HG03342 (cell line): ENCODE measurements around the gene SYCE1L.
"Not testable (repeated sequence)": the region's sequence is repeated elsewhere in the genome, so short reads cannot be mapped to it uniquely, and the experiment has no call there.

Experiments
- ATAC-seq: cut with Tn5 transposase; IDR thresholded peaks from one replicate; pipeline ENCODE4 v1.9.1; 2021; ENCODE audit warnings: mild to moderate bottlenecking, moderate library complexity; ENCODE audit not compliant: unreplicated experiment

SYCE1L gene

GRCh38 chr16:77197747-77198146 is 1.5 kb upstream of the SYCE1L start:
- no peak for ATAC-seq

GRCh38 chr16:77206533-77206932 is 7.3 kb downstream of the SYCE1L start:
- no peak for ATAC-seq

GRCh38 chr16:77207030-77207429 is 7.8 kb downstream of the SYCE1L start:
- ATAC-seq, result no peak

- ATAC-seq, result no peak
These were observed 9.2 kb downstream of the SYCE1L start for GRCh38 chr16:77208382-77208781.

GRCh38 chr16:77211880-77212740 is 12.9 kb downstream of the SYCE1L start:
- ATAC-seq, result peak; percentile 60

- peak; percentile 64 for ATAC-seq
These were observed 13.7 kb downstream of the SYCE1L start for GRCh38 chr16:77212741-77213541.

GRCh38 chr16:77213542-77214106 is 14.4 kb downstream of the SYCE1L start:
- ATAC-seq, result no peak

GRCh38 chr16:77214411-77215138 is 15.4 kb downstream of the SYCE1L start:
- no peak for ATAC-seq

GRCh38 chr16:77219437-77219836 is 20.2 kb downstream of the SYCE1L start:
- no peak for ATAC-seq

- no peak for ATAC-seq
These were observed 21.2 kb downstream of the SYCE1L start for GRCh38 chr16:77220427-77220826.

GRCh38 chr16:77221482-77221881 is 22.3 kb downstream of the SYCE1L start:
- ATAC-seq, result no peak

GRCh38 chr16:77223184-77223583 is 24.0 kb downstream of the SYCE1L start:
- no peak for ATAC-seq

- ATAC-seq, result no peak
These were observed 26.0 kb downstream of the SYCE1L start for GRCh38 chr16:77225182-77225581.

GRCh38 chr16:77227745-77228144 is 28.5 kb downstream of the SYCE1L start:
- peak; percentile 69 for ATAC-seq

GRCh38 chr16:77231047-77231446 is 31.8 kb downstream of the SYCE1L start:
- ATAC-seq, result no peak

- no peak for ATAC-seq
These were observed 34.8 kb downstream of the SYCE1L start for GRCh38 chr16:77233799-77234519.

- ATAC-seq, result no peak
These were observed 35.4 kb downstream of the SYCE1L start for GRCh38 chr16:77234611-77235010.

GRCh38 chr16:77236063-77236511 is 36.9 kb downstream of the SYCE1L start:
- peak; percentile 98 for ATAC-seq

- ATAC-seq, result no peak
These were observed 39.4 kb downstream of the SYCE1L start for GRCh38 chr16:77238593-77238992.

GRCh38 chr16:77242471-77242870 is 43.3 kb downstream of the SYCE1L start:
- ATAC-seq, result not testable (repeated sequence)
